A549 (cell line): ENCODE measurements around the gene MTTP. TPM values are rescaled to one million over a fixed set of nuclear protein-coding genes. Genes with fewer than 3 reads are reported as not detected.

Source experiments
- ATAC-seq, 2 experiments: fragments of 200-7000 bp in 1 of 2; fragments of >200 bp in 1 of 2; cut with Nextera tagmentation in 1 of 2; cut with Tn5 transposase in 1 of 2; 3 replicates each; pipeline versions ENCODE4 v1.8.0 to v1.9.1; 2018 to 2020; ENCODE audit warnings: mild to moderate bottlenecking in 1 of 2, moderate library complexity in 1 of 2
- CTCF ChIA-PET: fragments of 300-600 bp; sonication (Branson Sonifier 250); formaldehyde crosslinking; extraction: SDS; loops from one replicate; lab custom pipeline; 2021; ENCODE audit warnings: antibody characterized with exemption, inconsistent platforms; lab: Yijun Ruan, JAX
- POLR2A ChIA-PET: fragments of 350-600 bp; formaldehyde crosslinking; extraction: SDS; loops from one replicate; lab custom pipeline; 2021; ENCODE audit warnings: antibody characterized with exemption, inconsistent platforms; lab: Yijun Ruan, JAX
- DNase-seq, 2 experiments: peaks; one replicate each; pipeline versions ENCODE4 v3.0.0 to v3.0.0-alpha.2; 2011 to 2016; ENCODE audit warnings: low read depth in 1 of 2, low spot score in 1 of 2
- FAIRE-seq: peaks from 2 replicates; lab custom pipeline; 2011; peaks lifted over from hg19 to GRCh38; lab: Jason Lieb, UNC
- H3K27ac ChIP-seq, 2 experiments: fragments of >200 bp; sonication (Bioruptor Twin); formaldehyde crosslinking; 3 replicates each; pipeline ENCODE4 v1.5.1; 2016 to 2017
- H3K4me1 ChIP-seq: fragments of >200 bp; sonication (Bioruptor Twin); formaldehyde crosslinking; 3 replicates; pipeline ENCODE4 v1.6.1; 2016
- H3K4me2 ChIP-seq: fragments of >200 bp; sonication (Bioruptor Twin); formaldehyde crosslinking; 3 replicates; pipeline ENCODE4 v1.6.1; 2016
- H3K4me3 ChIP-seq: fragments of >200 bp; sonication (Bioruptor Twin); formaldehyde crosslinking; 3 replicates; pipeline ENCODE4 v1.5.1; 2016
- H3K9me3 ChIP-seq: fragments of >200 bp; sonication (Bioruptor Twin); formaldehyde crosslinking; 3 replicates; pipeline ENCODE4 v1.6.1; 2016
- BCL3 ChIP-seq: fragments of >200 bp; sonication (Bioruptor Twin); formaldehyde crosslinking; IDR thresholded peaks from 3 replicates; pipeline ENCODE4 v1.6.1; 2016
- CBX2 ChIP-seq: fragments of 200-600 bp; sonication (generic); IDR thresholded peaks from 2 replicates; pipeline ENCODE4 v1.6.1; 2016; ENCODE audit warnings: low read depth, mild to moderate bottlenecking, borderline replicate concordance
- CBX8 ChIP-seq: fragments of 200-600 bp; sonication (generic); IDR thresholded peaks from 2 replicates; pipeline ENCODE4 v1.6.1; 2016
- CTCF ChIP-seq: fragments of >200 bp; sonication (Bioruptor Twin); formaldehyde crosslinking; IDR thresholded peaks from 3 replicates; pipeline ENCODE4 v1.5.1; 2016
- EHMT2 ChIP-seq: fragments of 200-600 bp; sonication (generic); IDR thresholded peaks from 2 replicates; pipeline ENCODE4 v1.6.1; 2016; ENCODE audit warnings: antibody characterized with exemption, low read depth, mild to moderate bottlenecking, moderate library complexity
- ELK1 ChIP-seq: fragments of 150-350 bp; IDR thresholded peaks from 2 replicates; pipeline ENCODE4 v1.6.1; 2014; ENCODE audit warnings: low read depth, mild to moderate bottlenecking, low read length
- EP300 ChIP-seq, 2 experiments: fragments of >200 bp; sonication (Bioruptor Twin); formaldehyde crosslinking; IDR thresholded peaks; 2 replicates in 1 of 2; 3 replicates in 1 of 2; pipeline ENCODE4 v1.6.1; 2016 to 2017
- HOXA7 ChIP-seq: fragments of 250-450 bp; sonication (Bioruptor Pico); IDR thresholded peaks from 2 replicates; pipeline ENCODE4 v1.5.0; 2020; ENCODE audit warnings: mild to moderate bottlenecking, moderate library complexity
- JUNB ChIP-seq: fragments of >200 bp; sonication (Bioruptor Twin); formaldehyde crosslinking; IDR thresholded peaks from 2 replicates; pipeline ENCODE4 v1.6.1; 2016
- KDM5A ChIP-seq: fragments of 200-600 bp; sonication (generic); IDR thresholded peaks from 2 replicates; pipeline ENCODE4 v1.6.1; 2016; ENCODE audit warnings: antibody characterized with exemption, mild to moderate bottlenecking
- MAX ChIP-seq: IDR thresholded peaks from 2 replicates; pipeline ENCODE4 v1.6.1; 2012
- NPAS2 ChIP-seq: fragments of 250-450 bp; sonication (Bioruptor Pico); IDR thresholded peaks from 2 replicates; pipeline ENCODE4 v1.8.0; 2022; ENCODE audit warnings: mild to moderate bottlenecking, moderate library complexity, borderline replicate concordance
- RARB ChIP-seq: fragments of 250-450 bp; sonication (Bioruptor Pico); IDR thresholded peaks from 2 replicates; pipeline ENCODE4 v1.8.0; 2021; ENCODE audit warnings: mild to moderate bottlenecking, moderate library complexity
- RCOR1 ChIP-seq: fragments of 150-350 bp; IDR thresholded peaks from 2 replicates; pipeline ENCODE4 v1.6.1; 2014; ENCODE audit warnings: antibody characterized with exemption, low read length, low read depth
- RFX5 ChIP-seq: fragments of 450-650 bp; IDR thresholded peaks from 2 replicates; pipeline ENCODE4 v1.7.1; 2014; ENCODE audit warnings: antibody characterized with exemption, mild to moderate bottlenecking, moderate library complexity
- RNF2 ChIP-seq: fragments of 200-600 bp; sonication (generic); IDR thresholded peaks from 2 replicates; pipeline ENCODE4 v1.6.1; 2016; ENCODE audit warnings: low read depth, mild to moderate bottlenecking, antibody characterized with exemption, moderate library complexity, borderline replicate concordance
- SREBF2 ChIP-seq: fragments of 450-650 bp; IDR thresholded peaks from 2 replicates; pipeline ENCODE4 v1.6.1; 2014; ENCODE audit warnings: mild to moderate bottlenecking, moderate library complexity
- TP53 ChIP-seq: fragments of 250-450 bp; sonication (Bioruptor Pico); IDR thresholded peaks from 2 replicates; pipeline ENCODE4 v1.5.0; 2021; ENCODE audit warnings: mild to moderate bottlenecking, moderate library complexity
- USF2 ChIP-seq: fragments of 450-650 bp; IDR thresholded peaks from 2 replicates; pipeline ENCODE4 v1.6.1; 2014; ENCODE audit warnings: antibody characterized with exemption
- ZC3H11A ChIP-seq: fragments of 450-650 bp; IDR thresholded peaks from 2 replicates; pipeline ENCODE4 v1.6.1; 2014; ENCODE audit warnings: antibody characterized with exemption, mild to moderate bottlenecking
- ZFP36 ChIP-seq: fragments of 450-650 bp; IDR thresholded peaks from 2 replicates; pipeline ENCODE4 v1.6.1; 2014; ENCODE audit warnings: borderline replicate concordance; ENCODE audit not compliant: partially characterized antibody
- WGBS: methylation state at CpG from one replicate; pipeline ENCODE4 v1.1.6; 2017; ENCODE audit errors: missing lambda C conversion rate; 5-methylcytosine and 5-hydroxymethylcytosine counted together
- polyA plus RNA-seq, 4 experiments: library from polyadenylated mRNA; depleted of rRNA in 3 of 4; stranded (reverse); fragments of >200 nt; fragmentation: RNase III in 1 of 4; extraction: RNeasy Plus Mini Kit Qiagen cat#74134 plus additional on column Dnase treatment in 1 of 4; gene quantifications; 2 replicates in 3 of 4; 3 replicates in 1 of 4; pipeline ENCODE4 v1.2.3, GENCODE V29; 2011 to 2017

The MTTP gene
- polyA plus RNA-seq, 2 of the 4 experiments (the other 2 are of a cell fraction): 0.03 TPM; not detected in 1

GRCh38 chr4:99649208-99649607 lies 74.6 kb downstream of the MTTP start (continued):
- TF ChIP-seq MAX (no peak), KDM5A (no peak), RCOR1 (no peak), USF2 (no peak), RFX5 (no peak), JUNB (no peak), EP300 (IDR thresholded peaks at IDR 0.05) (no peak), CTCF (no peak)

- TF ChIP-seq BCL3 (no peak), CBX8 (no peak), RNF2 (no peak), ZC3H11A (no peak), RCOR1 (no peak), SREBF2 (no peak), KDM5A (no peak), ZFP36 (no peak), RARB (CRISPR knock-in tag) (no peak), EHMT2 (no peak), HOXA7 (CRISPR knock-in tag) (no peak), NPAS2 (CRISPR knock-in tag) (no peak), TP53 (CRISPR knock-in tag) (no peak), ELK1 (no peak), CBX2 (no peak)
- TF ChIP-seq, all 56 proteins: peak for 0
- FAIRE-seq (no peak), ATAC-seq (no peak), DNase-seq (no peak)
- Histone ChIP-seq H3K4me2 (no peak overlapping the region), H3K4me3 (no peak overlapping the region), H3K9me3 (no peaks in the 10 kb centered on the region), H3K4me1 (no peaks in the 10 kb centered on the region), H3K27ac (no peak overlapping the region)
- ChIA-PET CTCF (no interaction called here), POLR2A (no interaction called here)
- no CpG with 5 or more reads among the region's 10 CpGs for WGBS
Measured at GRCh38 chr4:99649778-99650177, 75.2 kb downstream of the MTTP start.
